GM12878 (cell line): Measurements from ENCODE around the gene CNTRL. TPM values are rescaled to one million over a fixed set of nuclear protein-coding genes. Genes with fewer than 3 reads are reported as not detected.

ENCODE experiments used
- CBX3 ChIP-seq: fragments of 200-600 bp; sonication (generic); IDR thresholded peaks from 2 replicates; pipeline ENCODE4 v1.6.1; 2016; ENCODE audit warnings: low read depth, borderline replicate concordance
- EP300 ChIP-seq, 2 experiments: fragments of 150-350 bp in 1 of 2; IDR thresholded peaks; 2 replicates each; pipeline ENCODE4 v1.6.1; 2011 to 2012; ENCODE audit warnings: low read depth in 2 of 2, low read length in 2 of 2, borderline replicate concordance in 1 of 2, improper control_type of control experiment in 1 of 2, inconsistent platforms in 1 of 2; ENCODE audit not compliant: control insufficient read depth in 1 of 2
- IRF3 ChIP-seq: fragments of 450-650 bp; IDR thresholded peaks from 2 replicates; pipeline ENCODE4 v1.6.1; 2014; ENCODE audit warnings: mild to moderate bottlenecking
- KAT2A ChIP-seq: conservative IDR thresholded peaks from 2 replicates; pipeline ENCODE4 v1.6.1; 2011; ENCODE audit warnings: low read depth, low read length; ENCODE audit not compliant: control insufficient read depth
- PAX8 ChIP-seq: fragments of 450-650 bp; IDR thresholded peaks from 2 replicates; pipeline ENCODE4 v1.6.1; 2017; ENCODE audit warnings: mild to moderate bottlenecking, moderate library complexity
- PKNOX1 ChIP-seq: fragments of 450-650 bp; IDR thresholded peaks from 2 replicates; pipeline ENCODE4 v1.6.1; 2016; ENCODE audit warnings: mild to moderate bottlenecking
- RBBP5 ChIP-seq: fragments of 200-600 bp; sonication (generic); conservative IDR thresholded peaks from 2 replicates; pipeline ENCODE4 v1.6.1; 2016
- RFX5 ChIP-seq: IDR thresholded peaks from 2 replicates; pipeline ENCODE4 v1.6.1; 2011; ENCODE audit warnings: low read depth, low read length, improper control_type of control experiment
- YBX1 ChIP-seq: fragments of 450-650 bp; IDR thresholded peaks from 2 replicates; pipeline ENCODE4 v1.6.1; 2016; ENCODE audit warnings: antibody characterized with exemption
- YY1 ChIP-seq: IDR thresholded peaks from 2 replicates; pipeline ENCODE4 v1.6.1; 2011; ENCODE audit warnings: low read depth, mild to moderate bottlenecking, low read length
- ZBTB40 ChIP-seq: fragments of 450-650 bp; IDR thresholded peaks from 2 replicates; pipeline ENCODE4 v1.6.1; 2016; ENCODE audit warnings: mild to moderate bottlenecking, moderate library complexity, borderline replicate concordance
- polyA plus RNA-seq, 11 experiments: library from polyadenylated mRNA; depleted of rRNA in 4 of 11; unstranded in 6 of 11; stranded (reverse) in 5 of 11; fragments of >200 nt; fragmentation: Nextera tagmentation in 4 of 11; fragmentation: Illumina TruSeq in 1 of 11; extraction: Ambion mirVana in 4 of 11; extraction: Trizol in 1 of 11; gene quantifications; 1 replicate in 1 of 11; 2 replicates in 10 of 11; pipeline versions ENCODE4 v1.2.1 to v1.2.3, GENCODE V29; 2011 to 2016; ENCODE audit warnings: inconsistent platforms in 2 of 11, missing spikeins in 2 of 11, low read depth in 1 of 11
- total RNA-seq, 4 experiments: library from RNA; depleted of rRNA in 3 of 4; stranded (reverse); fragments of >200 nt in 3 of 4; fragmentation: Illumina TruSeq in 1 of 4; extraction: Trizol in 1 of 4; gene quantifications; 2 replicates each; pipeline versions ENCODE4 v1.2.1 to v1.2.3, GENCODE V29; 2013 to 2021

The CNTRL gene
- total and polyA plus RNA-seq, 10 of the 15 experiments (the other 5 are each of a cell fraction or from before 2014, with no cell fraction given), result 20.0 to 65.4 (median 38.8) TPM

- TF ChIP-seq ZBTB40 (no peak), RFX5 (no peak), CBX3 (no peak), PAX8 (no peak), YBX1 (no peak), KAT2A (no peak), YY1 (no peak), EP300 (IDR thresholded peaks at IDR 0.05; ENCODE audit: borderline replicate concordance in 1 of 2, control insufficient read depth in 1 of 2, low read depth in 2 of 2, low read length in 2 of 2) (no peak), RBBP5 (no peak), IRF3 (no peak), PKNOX1 (no peak)
Measured at GRCh38 chr9:121171236-121171635, 96.5 kb downstream of the CNTRL start (continued).
